DND-41 (cell line): Measurements from ENCODE around the gene CEP41.

Experiments
- CTCF ChIP-seq: IDR thresholded peaks from 2 replicates; pipeline ENCODE4 v1.5.1; 2012; ENCODE audit warnings: borderline replicate concordance, low read length, moderate library complexity, mild to moderate bottlenecking; ENCODE audit not compliant: poor library complexity, severe bottlenecking; ENCODE audit errors: extremely low read depth
- EZH2 ChIP-seq: IDR thresholded peaks from 3 replicates; pipeline ENCODE4 v1.6.1; 2012; ENCODE audit warnings: borderline replicate concordance, low read depth, mild to moderate bottlenecking, moderate library complexity, low read length, inconsistent platforms; ENCODE audit not compliant: severe bottlenecking

- no peak for TF ChIP-seq EZH2
- TF ChIP-seq CTCF: no peak
Measured at GRCh38 chr7:130369831-130370550, 70.8 kb downstream of the CEP41 start.
